GM12873 (cell line): Measurements from ENCODE around the gene STIMATE.
A peak's percentile ranks its signal among the peaks of the same experiment; 100 is the strongest.

Experiments used
- CTCF ChIP-seq: IDR thresholded peaks from 2 replicates; pipeline ENCODE4 v1.5.1; 2012; ENCODE audit warnings: low read depth, mild to moderate bottlenecking, moderate library complexity, low read length, control low read depth; ENCODE audit not compliant: insufficient read depth; ENCODE audit errors: missing control alignments

The STIMATE gene

GRCh38 chr3:52897130-52898122 is at the start of gene STIMATE:
Gene STIMATE (minus strand): TSS chr3:52897548. CDS start chr3:52897450, 98 bp downstream.
- TF ChIP-seq CTCF = peak; percentile 2

- no peak for TF ChIP-seq CTCF
These were observed 42.3 kb upstream of the STIMATE start for GRCh38 chr3:52939600-52939999.

- TF ChIP-seq CTCF = peak; percentile 82
These were observed 37.5 kb upstream of the STIMATE start for GRCh38 chr3:52934630-52935530.

- peak; percentile 12 for TF ChIP-seq CTCF
These were observed 34.5 kb upstream of the STIMATE start for GRCh38 chr3:52931889-52932288.

GRCh38 chr3:52931328-52931727 is 34.0 kb upstream of the STIMATE start:
- no peak for TF ChIP-seq CTCF

- TF ChIP-seq CTCF = no peak
These were observed 33.4 kb upstream of the STIMATE start for GRCh38 chr3:52930748-52931147.

- no peak for TF ChIP-seq CTCF
These were observed 29.2 kb upstream of the STIMATE start for GRCh38 chr3:52926554-52926953.
